Muscle of back (tissue), 13 donors: ENCODE measurements around the gene OTOF. TPM values are rescaled to one million over a fixed set of nuclear protein-coding genes. Genes with fewer than 3 reads are reported as not detected.

Experiments
- DNase-seq, 3 donors: peaks; one replicate each; pipeline versions ENCODE4 v3.0.0 to v3.0.0-alpha.2; 2013
- long read RNA-seq, 9 donors: transcript quantifications; one replicate each; lab custom pipeline, GENCODE V29; 2026
- polyA plus RNA-seq, 10 donors: library from polyadenylated mRNA; unstranded; fragments of 120-200 nt; gene quantifications; one replicate each; pipeline ENCODE4 v1.2.1, GENCODE V29; 2013; ENCODE audit not compliant: insufficient read length in 10 of 10

OTOF gene
- 10 to 100 TPM; 10.4 to 32.8 (median 19.3) TPM for polyA plus RNA-seq
- long read RNA-seq, donor 1 = 0 reads
- long read RNA-seq, donor 2 = 0 reads
- long read RNA-seq, donor 3 = 0 reads
- long read RNA-seq, donor 4 = 0 reads
- long read RNA-seq, donor 5, full-length matches to known transcripts = 1 of 1 reads
- long read RNA-seq, donor 5, partial matches to known transcripts = 0 of 1 reads
- long read RNA-seq, donor 5, other reads (novel, unspliced or antisense) = 0 of 1 reads
- long read RNA-seq, donor 6, full-length matches to known transcripts = 2 of 2 reads
- long read RNA-seq, donor 6, partial matches to known transcripts = 0 of 2 reads
- long read RNA-seq, donor 6, other reads (novel, unspliced or antisense) = 0 of 2 reads
- long read RNA-seq, donor 7, partial matches to known transcripts = 13 of 13 reads
- long read RNA-seq, donor 7, other reads (novel, unspliced or antisense) = 0 of 13 reads
- long read RNA-seq, donor 8 = 0 reads
- long read RNA-seq, donor 9 = 0 reads

DNA sequence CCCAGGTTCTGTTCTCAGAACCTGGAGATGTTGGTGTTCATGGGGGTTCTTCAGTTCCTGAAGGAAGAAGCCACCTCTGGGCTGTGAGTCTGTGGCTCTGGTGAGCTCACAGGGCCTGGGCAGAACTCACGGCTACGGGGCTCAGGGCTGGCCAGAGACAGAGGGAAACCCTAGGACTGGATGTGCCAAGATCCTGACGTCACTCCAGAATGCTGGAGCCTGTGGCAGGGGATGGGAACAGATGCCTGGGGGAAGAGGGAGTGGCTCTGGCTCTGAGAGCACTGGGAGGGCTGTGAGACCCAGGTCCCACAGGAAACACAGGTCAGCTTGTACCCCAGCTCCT is at the start of gene OTOF:
Gene OTOF (minus strand): TSS at position 214 of the 343 bp plus-strand sequence.
- DNase-seq = peak; percentile 68 to 84 (median 71)

- no peak for DNase-seq
Observed at GRCh38 chr2:26526589-26526988, 48.7 kb upstream of the OTOF start.

DNA sequence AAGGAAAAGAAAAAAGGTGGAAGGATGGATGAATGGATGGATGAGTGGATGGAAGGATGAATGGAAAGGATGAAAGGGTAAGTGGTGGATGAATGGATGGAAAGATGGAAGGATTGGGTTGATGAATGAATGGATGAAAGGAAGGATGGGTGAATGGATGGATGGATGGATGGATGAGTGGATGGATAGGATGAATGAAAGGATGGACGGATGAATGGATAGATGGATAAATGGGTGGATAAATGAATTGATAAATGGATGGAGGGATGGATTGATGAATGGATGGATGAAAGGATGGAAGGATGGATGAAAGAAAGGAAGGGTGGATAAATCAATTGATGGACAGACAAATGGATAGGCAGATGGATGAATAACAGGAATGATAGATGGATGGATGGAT is 48.2 kb upstream of the OTOF start:
- DNase-seq = no peak

GRCh38 chr2:26523750-26524149 is 45.8 kb upstream of the OTOF start:
- DNase-seq = no peak

DNA sequence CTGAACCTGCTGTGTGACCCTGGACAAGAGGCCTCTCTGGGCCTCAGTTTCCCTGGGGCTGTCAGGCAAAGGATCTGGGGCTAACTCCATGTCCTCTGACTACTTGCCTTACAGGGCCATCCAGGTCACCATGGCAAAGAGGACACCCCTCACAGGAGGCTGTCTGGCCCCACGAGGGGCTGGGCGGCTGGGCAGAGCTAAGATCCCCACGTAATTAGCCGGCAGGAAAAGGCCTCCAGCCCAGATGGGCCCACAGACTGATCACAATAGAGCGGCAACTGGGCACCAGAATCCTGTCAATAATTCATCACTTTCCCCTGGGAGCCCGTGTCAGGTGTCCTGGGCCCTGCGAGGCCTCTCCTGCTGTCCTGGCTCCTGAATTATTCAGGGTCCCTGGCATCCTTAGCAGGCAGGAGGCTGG is 44.8 kb upstream of the OTOF start:
- DNase-seq = no peak

GRCh38 chr2:26522325-26522724 is 44.4 kb upstream of the OTOF start:
- no peak for DNase-seq

DNA sequence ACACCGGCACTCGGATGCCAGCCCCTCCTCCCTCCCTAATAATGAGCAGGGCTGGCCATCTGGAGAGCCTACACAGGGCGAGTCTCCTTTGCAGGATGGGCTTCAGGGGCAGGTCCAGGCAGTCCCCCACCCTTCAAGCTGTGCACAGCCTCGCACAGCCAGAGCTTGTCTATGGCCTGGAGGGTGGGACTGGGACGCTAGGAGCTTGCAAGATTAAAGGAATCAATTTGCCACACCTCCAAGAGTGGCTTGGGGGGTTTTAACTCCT is 43.9 kb upstream of the OTOF start:
- no peak for DNase-seq

- DNase-seq = no peak
Observed at GRCh38 chr2:26521054-26521912, 43.4 kb upstream of the OTOF start.

- DNase-seq = no peak
Observed at GRCh38 chr2:26520148-26520449, 42.2 kb upstream of the OTOF start.

DNA sequence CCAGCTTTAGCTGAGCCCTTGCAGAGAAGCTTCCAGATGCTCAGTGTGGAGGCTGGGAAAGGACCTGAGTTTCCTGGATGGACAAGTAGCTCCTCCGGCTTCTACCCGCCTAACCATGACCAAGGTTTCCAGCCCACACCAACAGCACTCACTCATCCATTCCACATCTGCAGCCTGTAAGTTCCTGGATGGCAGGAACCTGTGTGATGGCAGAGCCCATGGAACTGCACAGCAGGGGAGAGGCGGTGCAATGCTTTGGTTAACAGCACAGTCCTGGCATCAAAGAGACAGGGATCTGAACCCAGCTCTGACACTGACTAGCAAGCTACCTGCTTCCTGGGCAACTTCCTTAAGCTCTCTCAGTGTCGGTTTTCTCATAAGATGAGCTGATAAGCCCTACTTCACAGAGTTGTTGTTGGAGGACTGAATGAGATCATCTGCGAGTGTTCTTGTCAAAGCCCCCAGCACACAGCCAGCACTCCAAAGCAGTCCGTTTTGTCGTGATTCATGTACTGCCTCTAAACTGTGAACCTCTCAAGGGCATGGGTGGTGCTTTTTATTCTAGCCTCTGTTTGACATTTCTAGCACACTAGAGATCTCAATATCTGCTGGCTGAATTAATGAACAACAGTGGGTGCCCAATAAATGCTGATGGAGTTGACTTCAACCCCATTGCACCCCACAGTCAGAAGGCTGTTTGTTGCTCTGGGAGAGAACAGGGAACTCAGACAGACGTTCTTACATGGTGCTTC is 41.6 kb upstream of the OTOF start:
- no peak for DNase-seq

DNA sequence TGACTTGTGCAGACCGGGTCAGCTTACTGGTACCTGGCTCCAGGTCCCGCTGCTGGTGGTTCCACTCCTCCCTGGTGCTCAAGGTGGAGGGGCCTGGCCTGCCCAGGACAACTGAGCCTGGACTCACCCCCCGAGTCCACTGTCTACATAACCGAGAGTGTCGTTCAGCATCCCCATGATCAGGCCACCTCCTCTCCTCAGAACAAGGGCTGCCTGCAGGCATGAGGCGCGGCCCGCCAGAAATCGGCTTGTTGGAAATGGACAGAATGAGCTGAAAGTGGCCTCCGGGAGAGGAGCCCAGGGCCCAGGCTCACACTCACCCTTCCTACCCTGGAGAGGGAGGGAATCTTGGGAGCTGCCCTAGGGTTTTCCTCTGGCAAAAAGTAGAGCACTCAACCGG is 38.9 kb upstream of the OTOF start:
- DNase-seq = no peak

GRCh38 chr2:26516246-26516645 is 38.3 kb upstream of the OTOF start:
- no peak for DNase-seq

GRCh38 chr2:26515771-26516170 is 37.8 kb upstream of the OTOF start:
- DNase-seq = no peak

- DNase-seq = no peak
Observed at GRCh38 chr2:26514045-26514444, 36.1 kb upstream of the OTOF start.

GRCh38 chr2:26513261-26513660 is 35.3 kb upstream of the OTOF start:
- no peak for DNase-seq

- no peak for DNase-seq
Observed at GRCh38 chr2:26511466-26511865, 33.5 kb upstream of the OTOF start.

DNA sequence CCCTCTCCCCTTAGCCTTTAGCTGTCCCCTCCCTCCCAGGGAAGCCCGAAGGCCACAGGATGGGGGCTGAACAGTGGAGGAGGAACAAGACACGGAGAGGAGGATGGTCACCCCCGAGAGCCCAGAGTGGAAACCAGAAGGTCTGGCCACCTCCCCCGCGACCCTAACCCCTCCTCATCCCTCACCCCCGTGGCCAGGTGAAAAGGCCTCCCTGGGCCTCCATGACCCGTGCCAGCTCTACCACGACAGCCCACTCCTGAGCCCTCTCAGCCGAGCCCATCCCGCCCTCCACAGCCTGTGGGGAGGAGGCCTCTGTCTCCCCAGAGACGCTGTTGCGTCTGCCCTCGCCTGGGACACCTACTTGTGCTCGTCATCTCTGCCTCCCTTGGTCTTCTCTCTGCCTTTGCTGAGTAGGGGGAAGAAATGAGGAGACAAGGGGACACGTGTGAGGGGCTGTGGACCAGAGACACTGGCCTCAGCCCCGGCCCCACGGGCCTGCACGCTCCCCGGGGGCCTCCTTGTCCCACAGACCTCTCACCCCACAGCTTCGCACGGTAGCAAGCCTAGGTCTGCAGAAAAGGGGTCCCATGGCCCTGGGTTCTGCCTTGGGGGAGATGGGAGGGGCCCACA is 32.5 kb upstream of the OTOF start:
- no peak for DNase-seq

DNA sequence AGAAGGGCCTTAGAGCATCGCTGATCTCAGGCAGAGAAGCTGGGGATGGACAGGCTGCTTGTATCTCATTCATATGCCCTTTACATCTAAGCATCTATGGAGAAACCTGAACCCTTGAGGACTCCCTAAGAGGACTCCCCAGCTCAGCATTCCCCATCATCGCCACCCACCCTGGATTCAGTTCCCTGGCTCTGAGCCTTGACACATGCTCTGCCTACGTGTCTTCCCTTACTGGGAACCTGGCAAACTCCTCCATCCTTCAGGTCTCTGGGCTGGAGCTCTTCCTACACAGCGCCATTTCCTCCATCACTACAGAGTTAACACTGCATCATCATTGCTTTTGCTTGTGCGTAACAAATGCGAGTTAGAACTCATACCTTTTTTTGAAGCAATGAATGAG is 31.2 kb upstream of the OTOF start:
- DNase-seq = no peak

GRCh38 chr2:26507932-26508331 is 30.0 kb upstream of the OTOF start:
- DNase-seq = no peak

- DNase-seq = no peak
Observed at GRCh38 chr2:26507088-26507487, 29.2 kb upstream of the OTOF start.

DNA sequence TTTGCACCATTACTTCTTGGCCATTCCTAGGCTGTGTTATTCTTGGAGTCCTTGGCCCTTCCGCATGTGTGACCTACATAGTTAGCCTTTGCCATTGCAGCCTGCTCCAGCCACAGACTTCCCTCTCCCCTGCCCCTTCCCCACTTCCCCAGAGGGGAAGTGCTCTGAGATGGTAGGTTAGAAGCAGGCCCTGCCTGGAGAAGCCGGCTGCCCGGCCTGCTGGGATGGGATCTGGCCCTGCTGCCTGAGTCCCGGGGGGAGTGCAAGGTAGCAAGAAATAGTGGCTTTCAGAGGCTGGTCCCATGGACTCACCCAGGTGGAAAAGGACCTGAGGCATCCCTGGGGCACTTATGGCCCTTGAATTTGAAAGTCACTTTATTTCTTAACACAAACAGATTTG is 28.4 kb upstream of the OTOF start:
- no peak for DNase-seq

DNA sequence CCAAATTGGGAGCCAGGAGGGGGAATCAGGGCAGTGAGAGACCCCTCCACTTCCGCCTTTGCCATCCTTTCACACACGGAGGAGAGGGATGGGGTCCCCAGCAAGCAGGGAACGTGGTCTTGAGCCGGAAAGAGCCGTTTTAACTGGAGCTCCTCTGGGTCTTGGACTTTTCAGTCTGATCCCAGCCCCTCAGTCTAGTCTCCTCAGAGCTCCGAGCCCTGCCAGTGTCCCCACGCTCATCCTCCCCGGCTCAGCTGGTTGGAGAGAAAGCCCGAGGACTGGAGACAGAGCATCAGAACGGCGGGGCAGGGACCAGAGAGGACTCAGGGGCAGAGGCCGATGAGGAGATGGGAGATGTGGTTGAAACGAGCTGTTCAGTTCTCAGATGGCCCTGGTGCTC is 26.1 kb upstream of the OTOF start:
- no peak for DNase-seq
